Sigmoid colon (tissue), 7 donors: ENCODE measurements around the gene RAC2. TPM values are rescaled to one million over a fixed set of nuclear protein-coding genes. Genes with fewer than 3 reads are reported as not detected.

Source experiments
- DNase-seq: peaks from one replicate; pipeline ENCODE4 v3.0.0-alpha.2; 2019
- H3K27ac ChIP-seq, 4 donors: fragments of 200-600 bp; sonication (generic); one replicate each; pipeline ENCODE4 v1.5.1; 2016 to 2019; ENCODE audit warnings: mild to moderate bottlenecking in 1 of 4
- H3K27me3 ChIP-seq, 3 donors: fragments of 200-600 bp; sonication (generic); one replicate each; pipeline ENCODE4 v1.5.1; 2019; ENCODE audit warnings: mild to moderate bottlenecking in 1 of 3
- H3K36me3 ChIP-seq, 4 donors: fragments of 200-600 bp; sonication (generic); one replicate each; pipeline ENCODE4 v1.5.1; 2016 to 2019
- H3K4me1 ChIP-seq, 4 donors: fragments of 200-600 bp; sonication (generic); one replicate each; pipeline ENCODE4 v1.5.1; 2017 to 2019
- H3K4me3 ChIP-seq, 4 donors: fragments of 200-600 bp; sonication (generic); one replicate each; pipeline ENCODE4 v1.5.1; 2017 to 2019; ENCODE audit warnings: mild to moderate bottlenecking in 2 of 4, moderate library complexity in 1 of 4
- H3K9me3 ChIP-seq, 4 donors: fragments of 200-600 bp in 3 of 4; sonication (generic) in 3 of 4; one replicate each; pipeline versions ENCODE4 v1.5.1 to v1.6.1; 2013 to 2019
- EP300 ChIP-seq, 4 donors: sonication (generic); formaldehyde crosslinking; IDR thresholded peaks; one replicate each; pipeline ENCODE4 v1.6.1; 2017; ENCODE audit warnings: antibody characterized with exemption in 4 of 4
- POLR2A ChIP-seq, 2 donors: fragments of 450-650 bp; IDR thresholded peaks; one replicate each; pipeline ENCODE4 v1.6.1; 2016; ENCODE audit warnings: antibody characterized with exemption in 2 of 2, mild to moderate bottlenecking in 2 of 2, moderate library complexity in 2 of 2
- POLR2AphosphoS5 ChIP-seq, 4 donors: sonication (generic); formaldehyde crosslinking; IDR thresholded peaks; one replicate each; pipeline ENCODE4 v1.6.1; 2017; ENCODE audit warnings: antibody characterized with exemption in 4 of 4
- WGBS, 2 donors: extraction: QIAGEN DNeasy Blood & Tissue Kit; methylation state at CpG; one replicate each; pipeline ENCODE4 v1.1.7; 2013; 5-methylcytosine and 5-hydroxymethylcytosine counted together
- intact Hi-C: fragments of 100-400 bp; cut with DNase I; formaldehyde crosslinking; loops from one replicate; pipeline ENCODE4 v1.15.1; 2023
- polyA plus RNA-seq, 3 donors: library from polyadenylated mRNA; stranded (reverse); fragments of 200-250 nt; gene quantifications; one replicate each; pipeline ENCODE4 v1.2.3, GENCODE V29; 2013
- total RNA-seq, 4 donors: library from RNA; depleted of rRNA; stranded (reverse); fragments of >200 nt; gene quantifications; one replicate each; pipeline ENCODE4 v1.1.0, GENCODE V29; 2016
- TF ChIP-seq, protein P1 (sequence below), 4 experiments: fragments of 450-650 bp in 3 of 4; fragments of 200-600 bp in 1 of 4; IDR thresholded peaks; one replicate each; pipeline ENCODE4 v1.5.1; 2016 to 2019; ENCODE audit warnings: antibody characterized with exemption in 4 of 4, mild to moderate bottlenecking in 3 of 4, moderate library complexity in 2 of 4
- donor health status: healthy with polysubstance abuse.
- donor health status: Bipolar disorder and iron deficiency.
- donor health status: healthy.

Gene RAC2
- total and polyA plus RNA-seq, 7 donors = 3.0 to 138 (median 8.0) TPM

DNA sequence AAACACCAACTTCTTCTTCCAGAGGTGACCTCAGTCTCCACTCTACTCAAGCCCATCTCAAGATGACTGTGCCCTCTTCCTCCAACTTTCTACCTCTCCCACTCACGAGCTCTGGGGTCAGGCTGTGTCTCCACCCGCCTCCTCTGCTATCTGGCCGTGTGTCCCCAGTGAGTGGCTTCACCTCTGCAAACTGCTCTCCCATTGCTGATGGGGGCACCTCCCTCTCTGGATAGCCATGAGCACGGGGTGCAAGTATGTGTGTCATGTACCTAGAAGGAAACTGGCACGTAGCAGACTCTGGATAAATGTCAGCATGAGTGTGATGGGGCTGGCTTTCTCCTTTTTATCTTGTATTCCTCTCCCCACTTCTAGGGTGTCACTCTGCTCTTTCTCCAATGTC, 18.3 kb upstream of the RAC2 start:
- H3K27ac ChIP-seq = no peak overlapping the region
- H3K27me3 ChIP-seq = peaks cover 0 to 62% (median 37%) of the 10 kb centered on the region in 3 donors
- H3K9me3 ChIP-seq = peaks cover 10 to 13% (median 12%) of the 10 kb centered on the region in 4 donors
- DNase-seq = no peak
- intact Hi-C loops = no loop called here
- no peaks in the 10 kb centered on the region for H3K36me3 ChIP-seq
- TF ChIP-seq POLR2AphosphoS5 (IDR thresholded peaks at IDR 0.05) (no peak), EP300 (IDR thresholded peaks at IDR 0.05) (no peak), POLR2A (IDR thresholded peaks at IDR 0.05) (no peak)
- TF ChIP-seq, protein P1, sequence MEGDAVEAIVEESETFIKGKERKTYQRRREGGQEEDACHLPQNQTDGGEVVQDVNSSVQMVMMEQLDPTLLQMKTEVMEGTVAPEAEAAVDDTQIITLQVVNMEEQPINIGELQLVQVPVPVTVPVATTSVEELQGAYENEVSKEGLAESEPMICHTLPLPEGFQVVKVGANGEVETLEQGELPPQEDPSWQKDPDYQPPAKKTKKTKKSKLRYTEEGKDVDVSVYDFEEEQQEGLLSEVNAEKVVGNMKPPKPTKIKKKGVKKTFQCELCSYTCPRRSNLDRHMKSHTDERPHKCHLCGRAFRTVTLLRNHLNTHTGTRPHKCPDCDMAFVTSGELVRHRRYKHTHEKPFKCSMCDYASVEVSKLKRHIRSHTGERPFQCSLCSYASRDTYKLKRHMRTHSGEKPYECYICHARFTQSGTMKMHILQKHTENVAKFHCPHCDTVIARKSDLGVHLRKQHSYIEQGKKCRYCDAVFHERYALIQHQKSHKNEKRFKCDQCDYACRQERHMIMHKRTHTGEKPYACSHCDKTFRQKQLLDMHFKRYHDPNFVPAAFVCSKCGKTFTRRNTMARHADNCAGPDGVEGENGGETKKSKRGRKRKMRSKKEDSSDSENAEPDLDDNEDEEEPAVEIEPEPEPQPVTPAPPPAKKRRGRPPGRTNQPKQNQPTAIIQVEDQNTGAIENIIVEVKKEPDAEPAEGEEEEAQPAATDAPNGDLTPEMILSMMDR (IDR thresholded peaks at IDR 0.05) = no peak
- H3K4me1 ChIP-seq = no peaks in the 10 kb centered on the region
- H3K4me3 ChIP-seq = no peak overlapping the region
- 55 to 73% methylated on average over 5 of the region's 5 CpGs for WGBS, 2 donors

DNA sequence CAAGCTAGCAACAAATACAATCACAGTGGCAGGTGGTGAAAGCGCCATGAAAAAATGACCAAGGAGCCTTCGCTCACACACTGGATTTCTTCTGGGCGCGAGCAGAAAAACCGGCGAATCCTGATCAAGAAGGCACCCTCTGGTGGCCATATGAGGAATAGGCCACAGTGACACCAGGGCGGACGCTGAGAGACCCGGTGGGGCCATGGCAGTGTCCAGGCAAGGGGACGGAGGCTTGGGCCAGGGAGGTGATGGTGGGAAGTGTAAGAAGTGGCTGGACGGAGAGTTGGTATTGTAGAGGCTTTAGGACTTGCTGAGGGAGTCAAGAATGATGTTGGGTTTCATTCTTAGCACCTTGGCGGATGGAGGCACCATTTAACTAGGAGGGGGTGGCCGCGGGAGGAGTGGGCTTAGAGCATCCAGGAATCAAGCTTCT, 16.9 kb upstream of the RAC2 start:
- no peak for DNase-seq
- peaks cover 0 to 66% (median 44%) of the 10 kb centered on the region in 3 donors for H3K27me3 ChIP-seq
- H3K4me3 ChIP-seq = no peak overlapping the region
- H3K27ac ChIP-seq = no peak overlapping the region
- no peaks in the 10 kb centered on the region for H3K4me1 ChIP-seq
- intact Hi-C loops = no loop called here
- no peaks in the 10 kb centered on the region for H3K36me3 ChIP-seq
- 20 to 23% methylated on average over 14 of the region's 14 CpGs for WGBS, 2 donors
- H3K9me3 ChIP-seq = peaks cover 10 to 13% (median 12%) of the 10 kb centered on the region in 4 donors
- TF ChIP-seq, protein P1 (IDR thresholded peaks at IDR 0.05) = peak in 3 of 4 experiments; percentile 30 to 71 (median 50)
- TF ChIP-seq EP300 (IDR thresholded peaks at IDR 0.05) = no peak

DNA sequence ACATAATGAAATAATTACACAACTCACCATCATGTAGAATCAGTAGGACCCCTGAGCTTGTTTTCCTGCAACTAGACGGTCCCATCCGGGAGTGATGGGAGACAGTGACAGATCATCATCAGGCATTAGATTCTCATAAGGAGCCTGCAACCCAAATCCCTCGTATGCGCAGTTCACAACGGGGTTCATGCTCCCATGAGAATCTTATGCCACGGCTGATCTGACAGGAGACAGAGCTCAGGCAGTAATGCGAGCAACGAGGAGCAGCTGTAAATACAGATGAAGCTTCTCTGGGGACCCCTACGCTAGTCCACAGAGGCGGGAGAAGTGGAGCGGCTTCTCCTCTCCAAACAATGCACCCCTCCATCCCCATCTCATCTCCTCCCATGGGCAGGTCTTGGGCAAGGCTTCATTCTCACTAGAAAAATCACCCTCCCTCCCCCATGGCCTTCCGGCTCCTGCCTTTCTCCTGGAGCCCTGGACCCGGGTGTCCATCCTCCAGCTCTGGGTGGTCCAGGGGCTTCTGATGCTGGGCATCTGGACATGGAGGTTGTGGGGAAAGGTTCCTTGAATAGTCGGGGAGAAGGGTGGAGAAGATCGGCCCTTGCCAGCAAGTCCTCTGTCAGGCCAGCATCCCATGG, 16.2 kb upstream of the RAC2 start:
- TF ChIP-seq EP300 (IDR thresholded peaks at IDR 0.05) = no peak
- TF ChIP-seq POLR2AphosphoS5 (IDR thresholded peaks at IDR 0.05) = no peak
- no peak for TF ChIP-seq POLR2A (IDR thresholded peaks at IDR 0.05)
- Histone ChIP-seq H3K9me3 (peaks cover 10 to 13% (median 12%) of the 10 kb centered on the region in 4 donors), H3K4me3 (no peak overlapping the region), H3K27ac (no peak overlapping the region), H3K4me1 (no peaks in the 10 kb centered on the region), H3K36me3 (no peaks in the 10 kb centered on the region), H3K27me3 (peaks cover 0 to 71% (median 47%) of the 10 kb centered on the region in 3 donors)
- no peak for DNase-seq
- intact Hi-C loops = no loop called here
- 65 to 66% methylated on average over 15 of the region's 15 CpGs for WGBS, 2 donors

DNA sequence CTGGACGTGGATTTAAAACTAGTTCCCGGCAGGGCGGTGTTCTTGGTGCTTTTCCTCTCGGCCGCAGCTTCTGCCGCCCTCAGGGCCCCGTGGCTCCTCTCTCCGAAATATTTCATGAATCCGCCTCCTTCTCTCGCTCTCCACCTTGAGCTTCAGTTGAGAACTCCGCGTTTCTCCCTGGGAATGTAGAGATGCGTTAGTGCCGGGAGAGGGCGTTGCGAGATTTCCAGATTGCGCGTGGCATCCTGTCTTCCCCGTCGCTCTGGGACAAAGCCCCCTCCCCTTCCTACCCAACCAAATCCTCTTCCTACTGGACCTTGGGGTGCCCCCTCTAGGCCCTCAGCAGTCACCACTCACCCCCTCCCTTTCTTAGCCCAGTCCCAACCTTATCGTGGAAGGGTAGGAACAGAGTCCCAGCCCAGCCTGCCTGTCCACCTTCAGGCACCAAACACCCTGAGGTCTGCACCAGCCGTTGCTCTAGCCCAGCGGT, 15.5 kb upstream of the RAC2 start:
- H3K9me3 ChIP-seq = peaks cover 8 to 11% (median 10%) of the 10 kb centered on the region in 4 donors
- H3K36me3 ChIP-seq = no peaks in the 10 kb centered on the region
- H3K4me1 ChIP-seq = no peaks in the 10 kb centered on the region
- WGBS, 2 donors = 15 to 16% methylated on average over 23 of the region's 23 CpGs
- intact Hi-C loops = no loop called here
- TF ChIP-seq, protein P1 (IDR thresholded peaks at IDR 0.05) = no peak
- no peak for TF ChIP-seq POLR2AphosphoS5 (IDR thresholded peaks at IDR 0.05)
- TF ChIP-seq POLR2A (IDR thresholded peaks at IDR 0.05) = no peak
- TF ChIP-seq EP300 (IDR thresholded peaks at IDR 0.05) = no peak
- DNase-seq = no peak
- H3K27me3 ChIP-seq = peaks cover 0 to 75% (median 47%) of the 10 kb centered on the region in 3 donors
- no peak overlapping the region for H3K27ac ChIP-seq
- H3K4me3 ChIP-seq = no peak overlapping the region

DNA sequence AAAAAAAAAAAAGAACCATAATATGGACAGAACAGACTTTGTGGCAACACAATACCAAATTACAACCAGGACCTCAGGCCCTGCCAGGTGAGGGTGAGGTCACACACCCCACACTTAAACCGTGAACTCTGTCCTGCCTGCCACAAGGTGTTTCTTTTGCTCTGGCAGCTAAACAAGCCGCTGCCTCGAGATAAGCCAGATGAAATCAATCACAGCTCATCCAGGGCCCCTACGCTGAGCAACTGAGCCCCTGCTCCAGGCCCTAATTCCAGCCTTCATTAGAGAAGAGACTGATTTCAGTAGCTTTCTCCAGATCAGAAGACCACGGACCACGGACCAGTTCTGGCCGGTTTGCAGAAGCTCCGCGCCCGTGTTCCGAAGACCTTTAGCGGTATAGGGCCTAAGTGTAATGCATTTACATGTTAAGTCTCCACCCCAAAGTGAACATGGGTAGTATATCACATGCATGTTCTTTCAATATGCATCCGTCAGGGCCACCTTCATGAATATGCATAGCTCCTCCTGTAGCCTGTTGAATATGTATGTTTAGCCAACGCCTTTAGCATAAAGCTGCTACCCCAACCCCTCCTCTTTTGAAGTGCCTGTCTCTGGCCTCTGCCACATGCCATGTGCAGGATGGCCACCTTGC, 14.8 kb upstream of the RAC2 start:
- WGBS, 2 donors = 41 to 66% methylated on average over 14 of the region's 14 CpGs
- Histone ChIP-seq H3K4me3 (no peak overlapping the region), H3K36me3 (no peaks in the 10 kb centered on the region), H3K4me1 (no peaks in the 10 kb centered on the region), H3K27ac (no peak overlapping the region), H3K27me3 (peaks cover 0 to 81% (median 47%) of the 10 kb centered on the region in 3 donors), H3K9me3 (peaks cover 1 to 4% (median 3%) of the 10 kb centered on the region in 4 donors)
- intact Hi-C loops = no loop called here
- DNase-seq = no peak
- TF ChIP-seq, protein P1 (IDR thresholded peaks at IDR 0.05) = no peak
- no peak for TF ChIP-seq POLR2AphosphoS5 (IDR thresholded peaks at IDR 0.05)
- TF ChIP-seq EP300 (IDR thresholded peaks at IDR 0.05) = no peak
- no peak for TF ChIP-seq POLR2A (IDR thresholded peaks at IDR 0.05)
